GM12878 (cell line): Measurements from ENCODE around the gene DDX5.

Experiments
- CBFB ChIP-seq: IDR thresholded peaks from 2 replicates; pipeline ENCODE4 v1.6.1; 2016; ENCODE audit warnings: antibody characterized with exemption, low read depth
- CBX5 ChIP-seq: sonication (generic); IDR thresholded peaks from 2 replicates; pipeline ENCODE4 v1.6.1; 2016; ENCODE audit warnings: low read depth, moderate library complexity, mild to moderate bottlenecking, inconsistent platforms
- CTCF ChIP-seq, 3 experiments: IDR thresholded peaks in 2 of 3; conservative IDR thresholded peaks in 1 of 3; 2 replicates each; pipeline ENCODE4 v1.5.1; 2011; ENCODE audit warnings: low read depth in 3 of 3, low read length in 3 of 3, mild to moderate bottlenecking in 3 of 3, control low read depth in 2 of 3, moderate library complexity in 2 of 3, inconsistent platforms in 1 of 3, mixed read lengths in 1 of 3; ENCODE audit not compliant: control insufficient read depth in 2 of 3, insufficient read depth in 1 of 3; ENCODE audit errors: extremely low read depth in 1 of 3
- ESRRA ChIP-seq: IDR thresholded peaks from 2 replicates; pipeline ENCODE4 v1.6.1; 2012; ENCODE audit warnings: mild to moderate bottlenecking, low read length, improper control_type of control experiment
- FOS ChIP-seq: IDR thresholded peaks from 3 replicates; pipeline ENCODE4 v1.6.1; 2011; ENCODE audit warnings: borderline replicate concordance; ENCODE audit not compliant: insufficient read length; ENCODE audit errors: extremely low read depth
- GABPA ChIP-seq: IDR thresholded peaks from 2 replicates; pipeline ENCODE4 v1.6.1; 2014; ENCODE audit warnings: antibody characterized with exemption, low read depth, mild to moderate bottlenecking, inconsistent platforms
- JUND ChIP-seq: IDR thresholded peaks from 2 replicates; pipeline ENCODE4 v1.6.1; 2012; ENCODE audit warnings: low read depth, mild to moderate bottlenecking, low read length, improper control_type of control experiment, moderate library complexity
- POLR2A ChIP-seq: IDR thresholded peaks from 2 replicates; pipeline ENCODE4 v1.6.1; 2011; ENCODE audit warnings: low read depth, mild to moderate bottlenecking, low read length
- RAD21 ChIP-seq: IDR thresholded peaks from 2 replicates; pipeline ENCODE4 v1.6.1; 2011; ENCODE audit warnings: mild to moderate bottlenecking, low read depth, low read length, moderate library complexity; ENCODE audit not compliant: insufficient read depth
- USF1 ChIP-seq: IDR thresholded peaks from 2 replicates; pipeline ENCODE4 v1.6.1; 2011; ENCODE audit warnings: borderline replicate concordance, low read depth, mild to moderate bottlenecking, moderate library complexity, mixed read lengths, low read length; ENCODE audit not compliant: insufficient read depth; ENCODE audit errors: extremely low read length
- TF ChIP-seq, protein P1 (sequence below): fragments of 450-650 bp; IDR thresholded peaks from 2 replicates; pipeline ENCODE4 v1.6.1; 2016; ENCODE audit warnings: mild to moderate bottlenecking

DNA sequence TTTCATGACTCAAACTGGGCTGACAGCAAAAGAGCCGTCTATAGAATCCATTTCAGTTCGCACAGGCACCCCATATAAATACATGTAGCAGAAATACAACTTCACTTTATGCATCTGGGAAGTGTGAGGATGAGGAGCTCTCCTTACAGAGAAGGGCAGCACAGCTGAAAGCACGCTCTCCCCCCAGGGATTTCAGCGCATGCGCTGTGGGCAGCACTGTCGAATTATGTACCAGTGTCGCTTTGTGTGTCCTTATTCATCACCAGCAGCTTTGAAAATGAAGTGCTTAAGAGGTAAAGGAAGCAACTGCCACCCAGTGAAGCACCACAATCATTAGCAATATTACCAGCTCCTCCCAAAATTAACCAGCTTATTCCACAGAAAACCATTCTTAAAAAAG lies 40.6 kb upstream of the DDX5 start:
- TF ChIP-seq RAD21 (no peak), CBFB (no peak), CTCF (IDR thresholded peaks at IDR 0.05 in 2 of 3, conservative IDR thresholded peaks at IDR 0.05 in 1 of 3; ENCODE audit: control insufficient read depth in 2 of 3, extremely low read depth in 1 of 3, insufficient read depth in 1 of 3, low read depth in 3 of 3, low read length in 3 of 3) (no peak), POLR2A (no peak), USF1 (no peak), GABPA (no peak), JUND (no peak), FOS (no peak), ESRRA (no peak), CBX5 (no peak)
- TF ChIP-seq, protein P1, sequence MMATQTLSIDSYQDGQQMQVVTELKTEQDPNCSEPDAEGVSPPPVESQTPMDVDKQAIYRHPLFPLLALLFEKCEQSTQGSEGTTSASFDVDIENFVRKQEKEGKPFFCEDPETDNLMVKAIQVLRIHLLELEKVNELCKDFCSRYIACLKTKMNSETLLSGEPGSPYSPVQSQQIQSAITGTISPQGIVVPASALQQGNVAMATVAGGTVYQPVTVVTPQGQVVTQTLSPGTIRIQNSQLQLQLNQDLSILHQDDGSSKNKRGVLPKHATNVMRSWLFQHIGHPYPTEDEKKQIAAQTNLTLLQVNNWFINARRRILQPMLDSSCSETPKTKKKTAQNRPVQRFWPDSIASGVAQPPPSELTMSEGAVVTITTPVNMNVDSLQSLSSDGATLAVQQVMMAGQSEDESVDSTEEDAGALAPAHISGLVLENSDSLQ: no peak
